ENCODE measurements around the gene EXOC7. TPM values are rescaled to one million over a fixed set of nuclear protein-coding genes. Genes with fewer than 3 reads are reported as not detected.

The EXOC7 gene
- total RNA-seq, 1 experiment from 2014 or later = 126 TPM

- peak overlapping the region; percentile 59 for H3K4me3 Mint-ChIP-seq
- DNase-seq (ENCODE audit: low spot score) = peak; percentile 49
- no peaks in the 10 kb centered on the region for H3K9me3 Mint-ChIP-seq
- ChIA-PET CTCF (interaction anchor here (0.6 to 3.7 kb wide), 21 partner anchors 9 to 306 kb away, joined by 3 to 26 read pairs (median 4); partner anchors contain the start of genes CDK3, EXOC7, MRPL38 and UBALD2), POLR2A (interaction anchor here (0.6 to 1.1 kb wide), 3 partner anchors 13 to 176 kb away, joined by 3 to 7 read pairs (median 5); partner anchors contain the start of gene MRPL38)
- peaks cover 12% of the 10 kb centered on the region for H3K36me3 Mint-ChIP-seq
- H3K27me3 Mint-ChIP-seq (ENCODE audit: low read depth) = peaks cover 46% of the 10 kb centered on the region
- peak; percentile 31 for ATAC-seq
- peaks cover 47% of the 10 kb centered on the region for H3K4me1 Mint-ChIP-seq
- H3K27ac Mint-ChIP-seq = no peak overlapping the region
- no peak for TF ChIP-seq NR1H2 (CRISPR knock-in tag; IDR thresholded peaks at IDR 0.05)
- no peak for TF ChIP-seq JUN (CRISPR knock-in tag; IDR thresholded peaks at IDR 0.05)
- peak; percentile 78; the same call in 1 of the 2 replicates for TF ChIP-seq FOXP1 (CRISPR knock-in tag; IDR thresholded peaks at IDR 0.05; ENCODE audit: borderline replicate concordance)
- no peak for TF ChIP-seq ZBTB21 (CRISPR knock-in tag; IDR thresholded peaks at IDR 0.05; ENCODE audit: borderline replicate concordance)
- TF ChIP-seq ZNF396 (CRISPR knock-in tag; IDR thresholded peaks at IDR 0.05; ENCODE audit: borderline replicate concordance) = no peak
- TF ChIP-seq ZNF232 (CRISPR knock-in tag; IDR thresholded peaks at IDR 0.05) = peak; percentile 47
- no peak for TF ChIP-seq ESRRA (CRISPR knock-in tag; IDR thresholded peaks at IDR 0.05; ENCODE audit: borderline replicate concordance)
- TF ChIP-seq CBFB (CRISPR knock-in tag; IDR thresholded peaks at IDR 0.05; ENCODE audit: low read depth) = no peak
- no peak for TF ChIP-seq KAT7 (CRISPR knock-in tag; IDR thresholded peaks at IDR 0.05; ENCODE audit: borderline replicate concordance)
- no peak for TF ChIP-seq JAZF1 (CRISPR knock-in tag; IDR thresholded peaks at IDR 0.05)
- TF ChIP-seq CTCF (IDR thresholded peaks at IDR 0.05) = no peak
- no peak for TF ChIP-seq HMGA2 (CRISPR knock-in tag; IDR thresholded peaks at IDR 0.05)
- no peak for TF ChIP-seq ZBTB43 (CRISPR knock-in tag; IDR thresholded peaks at IDR 0.05)
- TF ChIP-seq ZNF219 (CRISPR knock-in tag; IDR thresholded peaks at IDR 0.05; ENCODE audit: borderline replicate concordance) = no peak
- no peak for TF ChIP-seq MXD4 (CRISPR knock-in tag; IDR thresholded peaks at IDR 0.05; ENCODE audit: borderline replicate concordance)
- no peak for TF ChIP-seq SP1 (CRISPR knock-in tag; conservative IDR thresholded peaks at IDR 0.05)
- no peak for TF ChIP-seq FOXP4 (CRISPR knock-in tag; IDR thresholded peaks at IDR 0.05)
- TF ChIP-seq PRDM15 (CRISPR knock-in tag; IDR thresholded peaks at IDR 0.05) = no peak
- TF ChIP-seq TCF7 (CRISPR knock-in tag; IDR thresholded peaks at IDR 0.05; ENCODE audit: low read depth) = no peak
- no peak for TF ChIP-seq ATF2 (CRISPR knock-in tag; IDR thresholded peaks at IDR 0.05; ENCODE audit: borderline replicate concordance, low read depth)
- TF ChIP-seq ZNF671 (CRISPR knock-in tag; IDR thresholded peaks at IDR 0.05) = no peak
- TF ChIP-seq CREM (CRISPR knock-in tag; IDR thresholded peaks at IDR 0.05) = no peak
- TF ChIP-seq ZMAT4 (CRISPR knock-in tag; IDR thresholded peaks at IDR 0.05) = no peak
- peak; percentile 44; the same call in 1 of the 2 replicates for TF ChIP-seq USF1 (CRISPR knock-in tag; IDR thresholded peaks at IDR 0.05)
- TF ChIP-seq GTF2I (CRISPR knock-in tag; conservative IDR thresholded peaks at IDR 0.05) = no peak
- peak; percentile 61; the same call in 1 of the 2 replicates for TF ChIP-seq ZNF138 (CRISPR knock-in tag; conservative IDR thresholded peaks at IDR 0.05)
Measured at GRCh38 chr17:76079956-76080767, 23.4 kb downstream of the EXOC7 start.

Data from WTC11 (cell line).